ENCODE data around the gene SNX32. TPM values are rescaled to one million over a fixed set of nuclear protein-coding genes. Genes with fewer than 3 reads are reported as not detected.
A peak's percentile ranks its signal among the peaks of the same experiment; 100 is the strongest.

SNX32 gene
- total and polyA plus RNA-seq, 2 of the 13 experiments (the other 11 are each of a cell fraction or from before 2014, with no cell fraction given): 0.09 to 0.34 TPM

DNA sequence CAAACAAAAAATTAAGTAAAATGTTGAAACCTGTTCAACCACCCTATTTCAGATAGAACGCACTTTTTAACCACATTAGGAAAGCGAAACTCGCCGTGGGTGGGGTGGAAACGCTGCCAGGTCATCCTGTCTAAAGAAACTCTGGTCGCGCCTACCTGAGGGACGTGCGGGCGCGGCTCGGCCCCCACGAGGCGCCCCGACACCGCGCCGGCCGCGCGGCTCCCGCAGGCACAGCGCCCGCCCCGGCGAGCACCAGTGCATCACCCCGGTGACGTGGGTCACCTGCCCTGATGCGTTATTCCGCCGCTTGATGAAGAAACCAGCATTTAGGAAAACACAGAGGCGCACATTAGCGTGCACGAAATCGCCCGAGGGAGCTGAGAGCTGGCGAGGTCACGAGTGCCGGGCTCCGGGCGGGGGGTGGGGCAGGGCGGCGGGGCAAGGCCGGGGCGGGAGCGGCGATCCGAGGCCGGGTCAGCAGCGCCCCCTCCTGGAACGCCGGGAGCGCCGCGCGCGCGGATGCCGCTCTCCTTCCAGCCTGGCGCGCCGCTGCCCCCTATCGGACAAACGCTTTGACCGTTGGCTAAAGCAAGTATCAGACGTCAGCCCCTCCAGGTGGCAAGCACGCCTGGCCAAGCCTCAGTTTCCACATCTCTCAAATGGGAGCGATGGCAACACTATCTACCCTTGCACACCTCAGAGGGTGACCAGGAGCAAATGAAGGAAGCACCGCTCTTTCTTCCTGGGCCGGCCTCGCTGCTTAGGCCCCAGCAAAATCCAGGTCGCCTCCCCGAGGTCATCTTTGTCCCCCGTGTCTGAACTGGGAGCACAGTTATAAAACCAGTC is 15.7 kb upstream of the SNX32 start (continued):
- TF ChIP-seq CCAR2 (optimal IDR thresholded peaks at IDR 0.05; ENCODE audit: low read depth, low read length): no peak
- TF ChIP-seq, protein P1, sequence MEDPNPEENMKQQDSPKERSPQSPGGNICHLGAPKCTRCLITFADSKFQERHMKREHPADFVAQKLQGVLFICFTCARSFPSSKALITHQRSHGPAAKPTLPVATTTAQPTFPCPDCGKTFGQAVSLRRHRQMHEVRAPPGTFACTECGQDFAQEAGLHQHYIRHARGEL (CRISPR knock-in tag; IDR thresholded peaks at IDR 0.05): no peak
- TF ChIP-seq PAX8 (CRISPR knock-in tag; IDR thresholded peaks at IDR 0.05; ENCODE audit: borderline replicate concordance): no peak
- peak; percentile 52 for TF ChIP-seq ZFY (CRISPR knock-in tag; IDR thresholded peaks at IDR 0.05)
- TF ChIP-seq, protein P2, sequence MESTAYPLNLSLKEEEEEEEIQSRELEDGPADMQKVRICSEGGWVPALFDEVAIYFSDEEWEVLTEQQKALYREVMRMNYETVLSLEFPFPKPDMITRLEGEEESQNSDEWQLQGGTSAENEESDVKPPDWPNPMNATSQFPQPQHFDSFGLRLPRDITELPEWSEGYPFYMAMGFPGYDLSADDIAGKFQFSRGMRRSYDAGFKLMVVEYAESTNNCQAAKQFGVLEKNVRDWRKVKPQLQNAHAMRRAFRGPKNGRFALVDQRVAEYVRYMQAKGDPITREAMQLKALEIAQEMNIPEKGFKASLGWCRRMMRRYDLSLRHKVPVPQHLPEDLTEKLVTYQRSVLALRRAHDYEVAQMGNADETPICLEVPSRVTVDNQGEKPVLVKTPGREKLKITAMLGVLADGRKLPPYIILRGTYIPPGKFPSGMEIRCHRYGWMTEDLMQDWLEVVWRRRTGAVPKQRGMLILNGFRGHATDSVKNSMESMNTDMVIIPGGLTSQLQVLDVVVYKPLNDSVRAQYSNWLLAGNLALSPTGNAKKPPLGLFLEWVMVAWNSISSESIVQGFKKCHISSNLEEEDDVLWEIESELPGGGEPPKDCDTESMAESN (CRISPR knock-in tag; conservative IDR thresholded peaks at IDR 0.05): 0 out of 2 replicates have a peak, but pooled peaks have one; percentile 33
- TF ChIP-seq ZNF816 (CRISPR knock-in tag; IDR thresholded peaks at IDR 0.05; ENCODE audit: borderline replicate concordance): no peak
- TF ChIP-seq, protein P3, sequence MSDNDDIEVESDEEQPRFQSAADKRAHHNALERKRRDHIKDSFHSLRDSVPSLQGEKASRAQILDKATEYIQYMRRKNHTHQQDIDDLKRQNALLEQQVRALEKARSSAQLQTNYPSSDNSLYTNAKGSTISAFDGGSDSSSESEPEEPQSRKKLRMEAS (IDR thresholded peaks at IDR 0.05): peak; percentile 71
- no peak for TF ChIP-seq EEA1 (CRISPR knock-in tag; IDR thresholded peaks at IDR 0.05; ENCODE audit: borderline replicate concordance)
- TF ChIP-seq ELF1 (CRISPR knock-in tag; IDR thresholded peaks at IDR 0.05): 0 out of 2 replicates have a peak, but pooled peaks have one; percentile 21
- no peak for TF ChIP-seq TEAD2 (CRISPR knock-in tag; IDR thresholded peaks at IDR 0.05)
- TF ChIP-seq ZNF747 (CRISPR knock-in tag; IDR thresholded peaks at IDR 0.05; ENCODE audit: borderline replicate concordance): no peak
- TF ChIP-seq TCF7 (IDR thresholded peaks at IDR 0.05; ENCODE audit: low read depth): no peak
- TF ChIP-seq, protein P4, sequence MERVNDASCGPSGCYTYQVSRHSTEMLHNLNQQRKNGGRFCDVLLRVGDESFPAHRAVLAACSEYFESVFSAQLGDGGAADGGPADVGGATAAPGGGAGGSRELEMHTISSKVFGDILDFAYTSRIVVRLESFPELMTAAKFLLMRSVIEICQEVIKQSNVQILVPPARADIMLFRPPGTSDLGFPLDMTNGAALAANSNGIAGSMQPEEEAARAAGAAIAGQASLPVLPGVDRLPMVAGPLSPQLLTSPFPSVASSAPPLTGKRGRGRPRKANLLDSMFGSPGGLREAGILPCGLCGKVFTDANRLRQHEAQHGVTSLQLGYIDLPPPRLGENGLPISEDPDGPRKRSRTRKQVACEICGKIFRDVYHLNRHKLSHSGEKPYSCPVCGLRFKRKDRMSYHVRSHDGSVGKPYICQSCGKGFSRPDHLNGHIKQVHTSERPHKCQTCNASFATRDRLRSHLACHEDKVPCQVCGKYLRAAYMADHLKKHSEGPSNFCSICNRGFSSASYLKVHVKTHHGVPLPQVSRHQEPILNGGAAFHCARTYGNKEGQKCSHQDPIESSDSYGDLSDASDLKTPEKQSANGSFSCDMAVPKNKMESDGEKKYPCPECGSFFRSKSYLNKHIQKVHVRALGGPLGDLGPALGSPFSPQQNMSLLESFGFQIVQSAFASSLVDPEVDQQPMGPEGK (CRISPR knock-in tag; IDR thresholded peaks at IDR 0.05): peak; percentile 60; the same call in 1 of the 2 replicates
- no peak for TF ChIP-seq GABPA (IDR thresholded peaks at IDR 0.05; ENCODE audit: low read depth, low read length)
- TF ChIP-seq GABPA (CRISPR knock-in tag; IDR thresholded peaks at IDR 0.05; ENCODE audit: low read depth): no peak
- TF ChIP-seq, protein P5, sequence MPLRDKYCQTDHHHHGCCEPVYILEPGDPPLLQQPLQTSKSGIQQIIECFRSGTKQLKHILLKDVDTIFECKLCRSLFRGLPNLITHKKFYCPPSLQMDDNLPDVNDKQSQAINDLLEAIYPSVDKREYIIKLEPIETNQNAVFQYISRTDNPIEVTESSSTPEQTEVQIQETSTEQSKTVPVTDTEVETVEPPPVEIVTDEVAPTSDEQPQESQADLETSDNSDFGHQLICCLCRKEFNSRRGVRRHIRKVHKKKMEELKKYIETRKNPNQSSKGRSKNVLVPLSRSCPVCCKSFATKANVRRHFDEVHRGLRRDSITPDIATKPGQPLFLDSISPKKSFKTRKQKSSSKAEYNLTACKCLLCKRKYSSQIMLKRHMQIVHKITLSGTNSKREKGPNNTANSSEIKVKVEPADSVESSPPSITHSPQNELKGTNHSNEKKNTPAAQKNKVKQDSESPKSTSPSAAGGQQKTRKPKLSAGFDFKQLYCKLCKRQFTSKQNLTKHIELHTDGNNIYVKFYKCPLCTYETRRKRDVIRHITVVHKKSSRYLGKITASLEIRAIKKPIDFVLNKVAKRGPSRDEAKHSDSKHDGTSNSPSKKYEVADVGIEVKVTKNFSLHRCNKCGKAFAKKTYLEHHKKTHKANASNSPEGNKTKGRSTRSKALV (CRISPR knock-in tag; IDR thresholded peaks at IDR 0.05): no peak
- TF ChIP-seq, protein P6, sequence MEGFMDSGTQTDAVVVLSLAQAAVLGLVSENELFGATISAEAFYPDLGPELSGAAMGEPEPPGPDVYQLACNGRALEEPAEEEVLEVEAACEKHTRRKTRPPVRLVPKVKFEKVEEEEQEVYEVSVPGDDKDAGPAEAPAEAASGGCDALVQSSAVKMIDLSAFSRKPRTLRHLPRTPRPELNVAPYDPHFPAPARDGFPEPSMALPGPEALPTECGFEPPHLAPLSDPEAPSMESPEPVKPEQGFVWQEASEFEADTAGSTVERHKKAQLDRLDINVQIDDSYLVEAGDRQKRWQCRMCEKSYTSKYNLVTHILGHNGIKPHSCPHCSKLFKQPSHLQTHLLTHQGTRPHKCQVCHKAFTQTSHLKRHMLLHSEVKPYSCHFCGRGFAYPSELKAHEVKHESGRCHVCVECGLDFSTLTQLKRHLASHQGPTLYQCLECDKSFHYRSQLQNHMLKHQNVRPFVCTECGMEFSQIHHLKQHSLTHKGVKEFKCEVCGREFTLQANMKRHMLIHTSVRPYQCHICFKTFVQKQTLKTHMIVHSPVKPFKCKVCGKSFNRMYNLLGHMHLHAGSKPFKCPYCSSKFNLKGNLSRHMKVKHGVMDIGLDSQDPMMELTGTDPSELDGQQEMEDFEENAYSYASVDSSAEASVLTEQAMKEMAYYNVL (CRISPR knock-in tag; IDR thresholded peaks at IDR 0.05; ENCODE audit: borderline replicate concordance): peak; percentile 42; the same call in 1 of the 2 replicates
- TF ChIP-seq ZNF33B (CRISPR knock-in tag; IDR thresholded peaks at IDR 0.05): no peak
- TF ChIP-seq NR2C2 (CRISPR knock-in tag; IDR thresholded peaks at IDR 0.05; ENCODE audit: borderline replicate concordance): no peak
- no peak for TF ChIP-seq HMG20A (CRISPR knock-in tag; IDR thresholded peaks at IDR 0.05; ENCODE audit: borderline replicate concordance)
- no peak for TF ChIP-seq DPF2 (CRISPR knock-in tag; IDR thresholded peaks at IDR 0.05; ENCODE audit: borderline replicate concordance, low read depth)
